ENCODE data around the gene SLC24A4.

Gene SLC24A4

GRCh38 chr14:92525322-92526095 is 202.5 kb downstream of the SLC24A4 start:
- peak overlapping the region; percentile 41 for H2AK5ac ChIP-seq (ENCODE audit: low read depth, low read length)
- peak overlapping the region; percentile 94 for H3K23ac ChIP-seq (ENCODE audit: low read depth, low read length, poor library complexity)
- no peaks in the 10 kb centered on the region for H3K4me1 ChIP-seq (ENCODE audit: control insufficient read depth in 2 of 2, insufficient read depth in 1 of 2, low read depth in 1 of 2, low read length in 2 of 2)
- H2BK15ac ChIP-seq (ENCODE audit: low read length): no peak overlapping the region
- peak overlapping the region; percentile 46 for H3K4ac ChIP-seq (ENCODE audit: low read length)
- no peak for DNase-seq (ENCODE audit: low spot score)
- H3K36me3 ChIP-seq (replicated peaks in 1 of 2; ENCODE audit: control insufficient read depth in 2 of 2, insufficient read depth in 2 of 2, low read length in 2 of 2): no peaks in the 10 kb centered on the region
- peak overlapping the region; percentile 35 for H3K18ac ChIP-seq (ENCODE audit: low read length)
- H3K4me2 ChIP-seq (ENCODE audit: insufficient read depth, low read length, poor library complexity, severe bottlenecking): no peak overlapping the region
- WGBS, 2 donors (ENCODE audit: extremely low coverage in 2 of 2, insufficient read length in 2 of 2, insufficient replicate concordance in 1 of 2): no CpG with 5 or more reads among the region's 12 CpGs
- no peak overlapping the region for H2BK120ac ChIP-seq (ENCODE audit: low read depth, low read length)
- H3K4me3 ChIP-seq (ENCODE audit: low read length in 2 of 2): no peak overlapping the region
- no peak overlapping the region for H3K9ac ChIP-seq (ENCODE audit: low read depth, low read length, poor library complexity)
- H4K91ac ChIP-seq (ENCODE audit: low read depth, low read length, poor library complexity): peak overlapping the region; percentile 90
- peak overlapping the region; percentile 50 for H2BK12ac ChIP-seq (ENCODE audit: low read length)
- H3K27me3 ChIP-seq (ENCODE audit: control insufficient read depth in 3 of 3, insufficient read depth in 3 of 3, low read depth in 1 of 3, low read length in 3 of 3): no peaks in the 10 kb centered on the region
- H3K27ac ChIP-seq (replicated peaks; ENCODE audit: low read length): no peak overlapping the region
- no peak overlapping the region for H4K8ac ChIP-seq (ENCODE audit: low read depth, low read length)
- H3K9me3 ChIP-seq (replicated peaks in 1 of 2; ENCODE audit: control insufficient read depth in 2 of 2, insufficient read depth in 1 of 2, low read depth in 1 of 2, low read length in 2 of 2): no peaks in the 10 kb centered on the region
- H2AFZ ChIP-seq (ENCODE audit: low read length): no peak overlapping the region
- no peak overlapping the region for H2BK5ac ChIP-seq (ENCODE audit: low read length)
- H3K79me1 ChIP-seq (ENCODE audit: low read depth, low read length): no peaks in the 10 kb centered on the region
- peak overlapping the region; percentile 25 for H3K14ac ChIP-seq (ENCODE audit: low read length)

DNA sequence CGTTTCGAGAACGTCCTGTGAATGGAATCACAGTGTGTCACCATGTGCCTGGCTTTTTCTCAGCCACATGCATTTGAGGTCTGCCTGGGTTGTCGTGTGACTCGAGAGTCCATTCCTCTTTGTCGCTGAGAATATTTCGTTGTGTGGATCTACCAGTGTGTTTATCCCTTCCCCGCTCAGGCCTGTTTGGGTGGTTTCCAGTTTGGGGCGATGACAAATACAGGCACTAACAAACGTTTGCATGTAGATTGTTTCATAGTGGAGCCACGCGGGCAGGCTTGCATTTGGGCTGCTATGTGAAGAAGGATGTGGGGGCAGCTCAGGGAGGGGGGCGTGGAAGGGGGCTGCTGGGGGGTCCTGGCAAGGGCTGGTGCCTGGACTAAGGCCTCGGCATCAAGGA is 204.8 kb downstream of the SLC24A4 start:
- no peaks in the 10 kb centered on the region for H3K27me3 ChIP-seq (ENCODE audit: control insufficient read depth in 3 of 3, insufficient read depth in 3 of 3, low read depth in 1 of 3, low read length in 3 of 3)

GRCh38 chr14:92528486-92529100 is 205.6 kb downstream of the SLC24A4 start:
- Histone ChIP-seq H2AK5ac (ENCODE audit: low read depth, low read length) (peak overlapping the region; percentile 81), H3K9ac (ENCODE audit: low read depth, low read length, poor library complexity) (no peak overlapping the region), H2BK120ac (ENCODE audit: low read depth, low read length) (no peak overlapping the region), H3K14ac (ENCODE audit: low read length) (no peak overlapping the region), H2BK12ac (ENCODE audit: low read length) (no peak overlapping the region), H3K4me2 (ENCODE audit: insufficient read depth, low read length, poor library complexity, severe bottlenecking) (no peak overlapping the region), H2BK15ac (ENCODE audit: low read length) (no peak overlapping the region), H3K18ac (ENCODE audit: low read length) (peak overlapping the region; percentile 3), H3K4ac (ENCODE audit: low read length) (no peak overlapping the region), H4K8ac (ENCODE audit: low read depth, low read length) (no peak overlapping the region), H3K4me1 (ENCODE audit: control insufficient read depth in 2 of 2, insufficient read depth in 1 of 2, low read depth in 1 of 2, low read length in 2 of 2) (peaks cover 0 to 3% of the 10 kb centered on the region in 2 donors), H3K36me3 (replicated peaks in 1 of 2; ENCODE audit: control insufficient read depth in 2 of 2, insufficient read depth in 2 of 2, low read length in 2 of 2) (no peaks in the 10 kb centered on the region), H3K27me3 (ENCODE audit: control insufficient read depth in 3 of 3, insufficient read depth in 3 of 3, low read depth in 1 of 3, low read length in 3 of 3) (no peaks in the 10 kb centered on the region), H3K23ac (ENCODE audit: low read depth, low read length, poor library complexity) (no peak overlapping the region), H2BK5ac (ENCODE audit: low read length) (no peak overlapping the region), H2AFZ (ENCODE audit: low read length) (no peak overlapping the region), H4K91ac (ENCODE audit: low read depth, low read length, poor library complexity) (no peak overlapping the region), H3K79me1 (ENCODE audit: low read depth, low read length) (no peaks in the 10 kb centered on the region), H3K27ac (replicated peaks; ENCODE audit: low read length) (no peak overlapping the region), H3K4me3 (ENCODE audit: low read length in 2 of 2) (peak overlapping the region in 1 of 2 donors; percentile 24), H3K9me3 (replicated peaks in 1 of 2; ENCODE audit: control insufficient read depth in 2 of 2, insufficient read depth in 1 of 2, low read depth in 1 of 2, low read length in 2 of 2) (no peaks in the 10 kb centered on the region)
- no peak for DNase-seq (ENCODE audit: low spot score)
- WGBS, 2 donors (ENCODE audit: extremely low coverage in 2 of 2, insufficient read length in 2 of 2, insufficient replicate concordance in 1 of 2): no CpG with 5 or more reads among the region's 14 CpGs

More for the DNA sequence above, 204.8 kb downstream of the SLC24A4 start:
- no CpG with 5 or more reads among the region's 14 CpGs for WGBS, 2 donors (ENCODE audit: extremely low coverage in 2 of 2, insufficient read length in 2 of 2, insufficient replicate concordance in 1 of 2)
- H3K9me3 ChIP-seq (replicated peaks in 1 of 2; ENCODE audit: control insufficient read depth in 2 of 2, insufficient read depth in 1 of 2, low read depth in 1 of 2, low read length in 2 of 2): no peaks in the 10 kb centered on the region
- H3K36me3 ChIP-seq (replicated peaks in 1 of 2; ENCODE audit: control insufficient read depth in 2 of 2, insufficient read depth in 2 of 2, low read length in 2 of 2): no peaks in the 10 kb centered on the region
- no peak overlapping the region for H2AFZ ChIP-seq (ENCODE audit: low read length)
- no peak overlapping the region for H3K23ac ChIP-seq (ENCODE audit: low read depth, low read length, poor library complexity)
- no peak overlapping the region for H3K4ac ChIP-seq (ENCODE audit: low read length)
- no peaks in the 10 kb centered on the region for H3K79me1 ChIP-seq (ENCODE audit: low read depth, low read length)
- no peak overlapping the region for H3K27ac ChIP-seq (replicated peaks; ENCODE audit: low read length)
- peaks cover 0 to 3% of the 10 kb centered on the region in 2 donors for H3K4me1 ChIP-seq (ENCODE audit: control insufficient read depth in 2 of 2, insufficient read depth in 1 of 2, low read depth in 1 of 2, low read length in 2 of 2)
- DNase-seq (ENCODE audit: low spot score): no peak
- H2BK12ac ChIP-seq (ENCODE audit: low read length): no peak overlapping the region
- no peak overlapping the region for H3K18ac ChIP-seq (ENCODE audit: low read length)
- no peak overlapping the region for H2BK5ac ChIP-seq (ENCODE audit: low read length)
- H4K8ac ChIP-seq (ENCODE audit: low read depth, low read length): no peak overlapping the region
- no peak overlapping the region for H2AK5ac ChIP-seq (ENCODE audit: low read depth, low read length)
- no peak overlapping the region for H3K14ac ChIP-seq (ENCODE audit: low read length)
- no peak overlapping the region for H3K4me3 ChIP-seq (ENCODE audit: low read length in 2 of 2)
- no peak overlapping the region for H3K9ac ChIP-seq (ENCODE audit: low read depth, low read length, poor library complexity)
- H2BK15ac ChIP-seq (ENCODE audit: low read length): no peak overlapping the region
- no peak overlapping the region for H4K91ac ChIP-seq (ENCODE audit: low read depth, low read length, poor library complexity)
- no peak overlapping the region for H2BK120ac ChIP-seq (ENCODE audit: low read depth, low read length)
- H3K4me2 ChIP-seq (ENCODE audit: insufficient read depth, low read length, poor library complexity, severe bottlenecking): no peak overlapping the region

GRCh38 chr14:92529903-92530302 is 206.9 kb downstream of the SLC24A4 start:
- Histone ChIP-seq H3K9ac (ENCODE audit: low read depth, low read length, poor library complexity) (no peak overlapping the region), H3K23ac (ENCODE audit: low read depth, low read length, poor library complexity) (no peak overlapping the region), H3K36me3 (replicated peaks in 1 of 2; ENCODE audit: control insufficient read depth in 2 of 2, insufficient read depth in 2 of 2, low read length in 2 of 2) (no peaks in the 10 kb centered on the region), H3K4me3 (ENCODE audit: low read length in 2 of 2) (no peak overlapping the region), H3K79me1 (ENCODE audit: low read depth, low read length) (no peaks in the 10 kb centered on the region), H3K27ac (replicated peaks; ENCODE audit: low read length) (no peak overlapping the region), H2BK5ac (ENCODE audit: low read length) (no peak overlapping the region), H3K4me2 (ENCODE audit: insufficient read depth, low read length, poor library complexity, severe bottlenecking) (no peak overlapping the region), H3K18ac (ENCODE audit: low read length) (no peak overlapping the region), H3K27me3 (ENCODE audit: control insufficient read depth in 3 of 3, insufficient read depth in 3 of 3, low read depth in 1 of 3, low read length in 3 of 3) (no peaks in the 10 kb centered on the region), H3K14ac (ENCODE audit: low read length) (no peak overlapping the region), H3K4me1 (ENCODE audit: control insufficient read depth in 2 of 2, insufficient read depth in 1 of 2, low read depth in 1 of 2, low read length in 2 of 2) (peaks cover 0 to 3% of the 10 kb centered on the region in 2 donors), H2BK120ac (ENCODE audit: low read depth, low read length) (no peak overlapping the region), H2BK12ac (ENCODE audit: low read length) (no peak overlapping the region), H3K9me3 (replicated peaks in 1 of 2; ENCODE audit: control insufficient read depth in 2 of 2, insufficient read depth in 1 of 2, low read depth in 1 of 2, low read length in 2 of 2) (no peaks in the 10 kb centered on the region), H2AK5ac (ENCODE audit: low read depth, low read length) (no peak overlapping the region), H3K4ac (ENCODE audit: low read length) (no peak overlapping the region), H4K8ac (ENCODE audit: low read depth, low read length) (no peak overlapping the region), H4K91ac (ENCODE audit: low read depth, low read length, poor library complexity) (no peak overlapping the region), H2AFZ (ENCODE audit: low read length) (no peak overlapping the region), H2BK15ac (ENCODE audit: low read length) (no peak overlapping the region)
- no peak for DNase-seq (ENCODE audit: low spot score)
- WGBS, 2 donors (ENCODE audit: extremely low coverage in 2 of 2, insufficient read length in 2 of 2, insufficient replicate concordance in 1 of 2): no CpG with 5 or more reads among the region's 4 CpGs
